Activated CD4-positive, CD25-positive, alpha-beta regulatory T cell treated with anti-CD3 and anti-CD28 coated beads, Interleukin-2, amount 50 U/mL, for 16 hours (primary cell): ENCODE results near the gene MARK4.
"Not testable (repeated sequence)": the region's sequence is repeated elsewhere in the genome, so short reads cannot be mapped to it uniquely, and the experiment has no call there.

Source experiments
- DNase-seq: peaks from one replicate; pipeline ENCODE4 v3.0.0-alpha.2; 2020; ENCODE audit warnings: low read depth, low spot score

Gene MARK4

GRCh38 chr19:45250832-45251451, at the start of gene MARK4:
MARK4 (plus strand) TSS chr19:45251271; CDS start chr19:45251589, 318 bp downstream.
- DNase-seq = peak; percentile 15

GRCh38 chr19:45202637-45203036, 48.4 kb upstream of the MARK4 start:
- DNase-seq = no peak

- DNase-seq = no peak
Observed at GRCh38 chr19:45205810-45206209, 45.3 kb upstream of the MARK4 start.

- no peak for DNase-seq
Observed at GRCh38 chr19:45206328-45206727, 44.7 kb upstream of the MARK4 start.

GRCh38 chr19:45211751-45212381, 39.2 kb upstream of the MARK4 start:
- DNase-seq = no peak

- no peak for DNase-seq
Observed at GRCh38 chr19:45213031-45213430, 38.0 kb upstream of the MARK4 start.

- DNase-seq = no peak
Observed at GRCh38 chr19:45215391-45216191, 35.5 kb upstream of the MARK4 start.

GRCh38 chr19:45216667-45217066, 34.4 kb upstream of the MARK4 start:
- no peak for DNase-seq

- DNase-seq = no peak
Observed at GRCh38 chr19:45217193-45217956, 33.7 kb upstream of the MARK4 start.

GRCh38 chr19:45217957-45218334, 33.1 kb upstream of the MARK4 start:
- no peak for DNase-seq

- no peak for DNase-seq
Observed at GRCh38 chr19:45218426-45218825, 32.6 kb upstream of the MARK4 start.

GRCh38 chr19:45218911-45219743, 31.9 kb upstream of the MARK4 start:
- no peak for DNase-seq

- DNase-seq = no peak
Observed at GRCh38 chr19:45222724-45223123, 28.3 kb upstream of the MARK4 start.

GRCh38 chr19:45223879-45224278, 27.2 kb upstream of the MARK4 start:
- DNase-seq = no peak

GRCh38 chr19:45224645-45225044, 26.4 kb upstream of the MARK4 start:
- DNase-seq = no peak

- DNase-seq = not testable (repeated sequence)
Observed at GRCh38 chr19:45229056-45229455, 22.0 kb upstream of the MARK4 start.

GRCh38 chr19:45231891-45232290, 19.2 kb upstream of the MARK4 start:
- no peak for DNase-seq

- no peak for DNase-seq
Observed at GRCh38 chr19:45234089-45234869, 16.8 kb upstream of the MARK4 start.

GRCh38 chr19:45235485-45235884, 15.6 kb upstream of the MARK4 start:
- DNase-seq = no peak

GRCh38 chr19:45238556-45238955, 12.5 kb upstream of the MARK4 start:
- no peak for DNase-seq
